Cardiac fibroblast (primary cell): Measurements from ENCODE around the gene LHX1.

Experiments
- DNase-seq, 2 donors: peaks; one replicate each; pipeline versions ENCODE4 v3.0.0 to v3.0.0-alpha.2; 2010; ENCODE audit warnings: low read depth in 2 of 2
- H3K4me3 ChIP-seq, 2 donors: replicated peaks in 1 of 2; 1 replicate in 1 of 2; 2 replicates in 1 of 2; pipeline ENCODE4 v1.5.1; 2011; ENCODE audit warnings: low read depth in 2 of 2, low read length in 2 of 2, mild to moderate bottlenecking in 2 of 2, moderate library complexity in 1 of 2
- CTCF ChIP-seq: IDR thresholded peaks from one replicate; pipeline ENCODE4 v1.5.1; 2011; ENCODE audit warnings: low read depth, mild to moderate bottlenecking, low read length, inconsistent platforms

Gene LHX1

GRCh38 chr17:36947922-36948716, 10.8 kb downstream of the LHX1 start:
- peak overlapping the region; percentile 88 to 90 for H3K4me3 ChIP-seq
- DNase-seq, result no peak
- TF ChIP-seq CTCF, result no peak

GRCh38 chr17:36948717-36949460, 11.6 kb downstream of the LHX1 start, which contains the start of gene AATF:
Gene AATF, plus strand, starts transcription at chr17:36948954. Its CDS starts 172 bp downstream, at chr17:36949126.
- peak; percentile 96 to 97 for DNase-seq
- peak within 1 kb of the TSS; percentile 88 to 90 for H3K4me3 ChIP-seq
- TF ChIP-seq CTCF, result no peak

- peak overlapping the region; percentile 88 to 90 for H3K4me3 ChIP-seq
- TF ChIP-seq CTCF, result no peak
- DNase-seq, result peak in 1 of 2 donors; percentile 62
Measured at GRCh38 chr17:36949461-36949927, 12.2 kb downstream of the LHX1 start.

GRCh38 chr17:36950027-36950426, 12.8 kb downstream of the LHX1 start:
- no peak for TF ChIP-seq CTCF
- peak overlapping the region; percentile 88 to 90 for H3K4me3 ChIP-seq
- DNase-seq, result no peak

- no peak overlapping the region for H3K4me3 ChIP-seq
- no peak for TF ChIP-seq CTCF
- no peak for DNase-seq
Measured at GRCh38 chr17:36951084-36951789, 14.0 kb downstream of the LHX1 start.

- no peak for TF ChIP-seq CTCF
- no peak for DNase-seq
- H3K4me3 ChIP-seq, result no peak overlapping the region
Measured at GRCh38 chr17:36971508-36971907, 34.2 kb downstream of the LHX1 start.
